ENCODE results near the gene CNKSR3. TPM values are rescaled to one million over a fixed set of nuclear protein-coding genes. Genes with fewer than 3 reads are reported as not detected.

The CNKSR3 gene
- total and polyA plus RNA-seq, 8 donors: 1.2 to 40.0 (median 6.2) TPM

GRCh38 chr6:154434662-154435061 lies 75.8 kb downstream of the CNKSR3 start:
- TF ChIP-seq POLR2A (IDR thresholded peaks at IDR 0.05) (no peak), CTCF (IDR thresholded peaks at IDR 0.05) (no peak), EP300 (IDR thresholded peaks at IDR 0.05) (no peak), POLR2AphosphoS5 (IDR thresholded peaks at IDR 0.05) (no peak)
- WGBS, 5 donors: 63 to 79% (median 77%) methylated on average over 3 of the region's 3 CpGs
- Histone ChIP-seq H3K27me3 (no peaks in the 10 kb centered on the region), H3K36me3 (peaks cover 0 to 18% (median 11%) of the 10 kb centered on the region in 4 donors), H3K4me1 (peaks cover 5 to 41% (median 36%) of the 10 kb centered on the region in 4 donors), H3K27ac (no peak overlapping the region), H3K4me3 (no peak overlapping the region), H3K9me3 (no peaks in the 10 kb centered on the region)
- DNase-seq: no peak
- intact Hi-C loops (cut with DNase I; ENCODE audit: low total_unique reads): no loop called here

GRCh38 chr6:154433477-154434241 lies 76.8 kb downstream of the CNKSR3 start:
- Histone ChIP-seq H3K27me3 (no peaks in the 10 kb centered on the region), H3K27ac (peak overlapping the region in 2 of 5 donors; percentile 4 to 40), H3K4me1 (peaks cover 5 to 36% (median 30%) of the 10 kb centered on the region in 4 donors), H3K36me3 (peaks cover 0 to 27% (median 19%) of the 10 kb centered on the region in 4 donors), H3K4me3 (no peak overlapping the region), H3K9me3 (no peaks in the 10 kb centered on the region)
- intact Hi-C loops (cut with DNase I; ENCODE audit: low total_unique reads): no loop called here
- WGBS, 5 donors: 46 to 62% (median 55%) methylated on average over 8 of the region's 8 CpGs
- no peak for TF ChIP-seq POLR2AphosphoS5 (IDR thresholded peaks at IDR 0.05)
- no peak for TF ChIP-seq POLR2A (IDR thresholded peaks at IDR 0.05)
- no peak for TF ChIP-seq CTCF (IDR thresholded peaks at IDR 0.05)
- TF ChIP-seq EP300 (IDR thresholded peaks at IDR 0.05): no peak
- no peak for DNase-seq

- 28 to 56% (median 33%) methylated on average over 3 of the region's 3 CpGs for WGBS, 5 donors
- DNase-seq: no peak
- TF ChIP-seq POLR2AphosphoS5 (IDR thresholded peaks at IDR 0.05) (peak in 1 of 3 donors; percentile 9), POLR2A (IDR thresholded peaks at IDR 0.05) (no peak)
- Histone ChIP-seq H3K36me3 (peaks cover 0 to 31% (median 20%) of the 10 kb centered on the region in 4 donors), H3K27ac (peak overlapping the region in 2 of 5 donors; percentile 4 to 40), H3K27me3 (no peaks in the 10 kb centered on the region), H3K9me3 (no peaks in the 10 kb centered on the region), H3K4me1 (peaks cover 5 to 38% (median 32%) of the 10 kb centered on the region in 4 donors), H3K4me3 (no peak overlapping the region)
- intact Hi-C loops (cut with DNase I; ENCODE audit: low total_unique reads): no loop called here
Measured at GRCh38 chr6:154432533-154433476, 77.7 kb downstream of the CNKSR3 start.

- peak in 1 of 2 donors; percentile 30 for DNase-seq
- Histone ChIP-seq H3K4me3 (no peak overlapping the region), H3K36me3 (peaks cover 0 to 29% (median 18%) of the 10 kb centered on the region in 4 donors), H3K27ac (peak overlapping the region in 4 of 5 donors; percentile 16 to 39 (median 32)), H3K4me1 (peaks cover 5 to 44% (median 33%) of the 10 kb centered on the region in 4 donors), H3K9me3 (no peaks in the 10 kb centered on the region), H3K27me3 (no peaks in the 10 kb centered on the region)
- 18 to 46% (median 39%) methylated on average over 1 of the region's 1 CpG for WGBS, 5 donors
- no peak for TF ChIP-seq EP300 (IDR thresholded peaks at IDR 0.05)
- TF ChIP-seq POLR2A (IDR thresholded peaks at IDR 0.05): no peak
- peak in 1 of 3 donors; percentile 31 for TF ChIP-seq POLR2AphosphoS5 (IDR thresholded peaks at IDR 0.05)
- no peak for TF ChIP-seq CTCF (IDR thresholded peaks at IDR 0.05)
- intact Hi-C loops (cut with DNase I; ENCODE audit: low total_unique reads): no loop called here
Measured at GRCh38 chr6:154430481-154430919, 80.0 kb downstream of the CNKSR3 start.
